Transverse colon (tissue), 3 donors: Measurements from ENCODE around the gene KCTD1.

Source experiments
- EP300 ChIP-seq: sonication (generic); formaldehyde crosslinking; IDR thresholded peaks from one replicate; pipeline ENCODE4 v1.6.1; 2017; ENCODE audit warnings: antibody characterized with exemption, low read depth
- POLR2A ChIP-seq: fragments of 450-650 bp; IDR thresholded peaks from one replicate; pipeline ENCODE4 v1.6.1; 2016; ENCODE audit warnings: antibody characterized with exemption, mild to moderate bottlenecking, moderate library complexity
- TF ChIP-seq, protein P1 (sequence below), 5 experiments: fragments of 200-600 bp in 3 of 5; fragments of 450-650 bp in 2 of 5; sonication (generic) in 3 of 5; IDR thresholded peaks; 1 replicate in 2 of 5; 2 replicates in 3 of 5; pipeline ENCODE4 v1.5.1; 2016 to 2017; ENCODE audit warnings: antibody characterized with exemption in 5 of 5, inconsistent platforms in 3 of 5, mild to moderate bottlenecking in 2 of 5, moderate library complexity in 1 of 5

DNA sequence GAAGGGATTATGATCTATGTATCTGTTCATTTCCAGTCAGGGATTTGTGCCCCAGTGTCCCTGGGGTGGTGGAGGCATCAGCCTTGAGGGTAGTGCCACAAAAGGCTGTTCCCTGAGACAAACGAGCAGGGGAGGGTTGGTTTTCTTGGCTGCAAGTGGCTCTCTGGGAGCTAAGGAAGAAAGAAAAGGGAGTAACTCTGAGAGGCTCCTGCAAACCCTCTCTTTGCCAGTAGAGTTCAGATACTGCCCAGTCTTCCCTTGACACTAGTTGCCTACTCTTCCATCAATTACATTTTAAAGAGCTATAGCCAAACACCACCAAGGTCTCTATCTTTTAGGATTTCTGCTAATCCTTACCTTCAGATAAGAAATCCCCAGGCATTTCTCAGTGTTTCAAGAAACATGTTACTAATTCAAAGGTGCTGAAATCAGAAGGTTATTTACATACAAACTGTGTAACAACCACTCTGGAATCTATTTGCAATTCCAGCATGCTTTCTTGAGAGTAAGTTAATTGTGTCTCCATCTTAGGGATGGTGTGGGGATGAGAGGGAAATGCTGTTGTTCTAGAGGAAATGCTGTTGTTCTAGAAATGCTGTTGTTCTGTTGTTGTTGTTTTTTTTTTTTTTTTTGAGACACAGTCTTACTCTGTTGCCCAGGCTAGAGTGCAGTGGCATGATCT lies 18.7 kb upstream of the KCTD1 start:
- TF ChIP-seq, protein P1, sequence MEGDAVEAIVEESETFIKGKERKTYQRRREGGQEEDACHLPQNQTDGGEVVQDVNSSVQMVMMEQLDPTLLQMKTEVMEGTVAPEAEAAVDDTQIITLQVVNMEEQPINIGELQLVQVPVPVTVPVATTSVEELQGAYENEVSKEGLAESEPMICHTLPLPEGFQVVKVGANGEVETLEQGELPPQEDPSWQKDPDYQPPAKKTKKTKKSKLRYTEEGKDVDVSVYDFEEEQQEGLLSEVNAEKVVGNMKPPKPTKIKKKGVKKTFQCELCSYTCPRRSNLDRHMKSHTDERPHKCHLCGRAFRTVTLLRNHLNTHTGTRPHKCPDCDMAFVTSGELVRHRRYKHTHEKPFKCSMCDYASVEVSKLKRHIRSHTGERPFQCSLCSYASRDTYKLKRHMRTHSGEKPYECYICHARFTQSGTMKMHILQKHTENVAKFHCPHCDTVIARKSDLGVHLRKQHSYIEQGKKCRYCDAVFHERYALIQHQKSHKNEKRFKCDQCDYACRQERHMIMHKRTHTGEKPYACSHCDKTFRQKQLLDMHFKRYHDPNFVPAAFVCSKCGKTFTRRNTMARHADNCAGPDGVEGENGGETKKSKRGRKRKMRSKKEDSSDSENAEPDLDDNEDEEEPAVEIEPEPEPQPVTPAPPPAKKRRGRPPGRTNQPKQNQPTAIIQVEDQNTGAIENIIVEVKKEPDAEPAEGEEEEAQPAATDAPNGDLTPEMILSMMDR (IDR thresholded peaks at IDR 0.05): no peak
- TF ChIP-seq EP300 (no peak), POLR2A (no peak)
